Stimulated activated CD4-positive, alpha-beta T cell treated with anti-CD3 and anti-CD28 coated beads, TNF-alpha, amount 100 ng/mL, for 48 hours (primary cell): Measurements from ENCODE around the gene MT2A.
"Not testable (repeated sequence)": the region's sequence is repeated elsewhere in the genome, so short reads cannot be mapped to it uniquely, and the experiment has no call there.

ENCODE experiments used
- DNase-seq, 3 donors: peaks; one replicate each; pipeline ENCODE4 v3.0.0-alpha.2; 2020; ENCODE audit warnings: low read depth in 3 of 3

MT2A gene

DNA sequence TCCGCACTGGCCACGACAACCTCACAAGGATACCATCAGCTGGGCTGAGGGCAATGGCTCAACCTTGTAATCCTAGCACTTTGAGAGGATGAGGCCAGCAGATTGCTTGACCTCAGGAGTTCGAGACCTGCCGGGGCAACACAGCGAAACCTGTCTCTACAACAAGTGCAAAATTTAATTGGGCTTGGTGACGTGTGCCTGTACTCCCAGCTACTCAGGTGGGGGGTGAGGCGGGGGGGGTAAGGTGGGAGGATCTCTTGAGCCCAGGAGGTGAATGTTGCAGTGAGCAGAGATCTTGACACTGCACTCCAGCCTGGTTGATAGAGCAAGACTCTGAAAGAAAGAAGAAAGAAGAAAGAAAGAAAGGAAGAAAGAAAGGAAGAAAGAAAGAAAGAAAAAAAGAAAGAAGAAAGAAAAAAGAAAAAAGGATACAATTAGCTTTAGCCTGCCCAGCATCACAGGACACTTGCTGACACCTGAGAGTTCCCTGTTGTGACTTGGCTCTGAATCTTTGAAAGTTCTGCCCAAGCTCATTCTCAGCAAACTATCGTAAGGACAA, 12.0 kb downstream of the MT2A start:
- no peak for DNase-seq

DNA sequence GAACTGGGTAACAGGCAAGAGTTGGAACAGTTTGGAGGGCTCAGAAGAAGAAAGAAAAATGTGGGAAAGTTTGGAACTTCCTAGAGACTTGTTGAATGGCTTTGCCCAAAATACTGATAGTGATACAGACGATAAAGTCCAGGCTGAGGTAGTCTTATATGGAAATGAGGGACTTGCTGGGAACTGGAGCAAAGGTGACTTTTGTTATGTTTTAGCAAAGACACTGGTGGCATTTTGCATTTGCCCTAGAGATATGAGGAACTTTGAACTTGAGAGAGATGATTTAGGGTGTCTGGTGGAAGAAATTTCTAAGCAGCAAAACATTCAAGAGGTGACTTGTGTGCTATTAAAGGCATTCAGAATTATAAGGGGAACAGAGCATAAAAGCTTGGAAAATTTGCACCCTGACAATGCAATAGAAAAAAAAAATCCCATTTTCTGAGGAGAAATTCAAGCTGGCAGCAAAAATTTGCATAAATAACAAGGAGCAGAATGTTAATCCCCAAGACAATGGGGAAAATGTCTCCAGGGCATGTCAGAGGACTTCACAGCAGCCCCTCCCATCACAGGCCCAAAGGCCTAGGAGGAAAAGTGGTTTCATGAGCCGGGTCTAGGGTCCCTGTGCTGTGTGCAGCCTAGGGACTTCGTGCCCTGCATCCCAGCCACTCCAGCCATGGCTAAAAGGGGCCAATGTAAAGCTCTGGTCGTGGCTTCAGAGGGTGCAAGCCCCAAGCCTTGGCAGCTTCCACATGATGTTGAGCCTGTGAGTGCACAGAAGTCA, 13.5 kb downstream of the MT2A start:
- not testable (repeated sequence) for DNase-seq

DNA sequence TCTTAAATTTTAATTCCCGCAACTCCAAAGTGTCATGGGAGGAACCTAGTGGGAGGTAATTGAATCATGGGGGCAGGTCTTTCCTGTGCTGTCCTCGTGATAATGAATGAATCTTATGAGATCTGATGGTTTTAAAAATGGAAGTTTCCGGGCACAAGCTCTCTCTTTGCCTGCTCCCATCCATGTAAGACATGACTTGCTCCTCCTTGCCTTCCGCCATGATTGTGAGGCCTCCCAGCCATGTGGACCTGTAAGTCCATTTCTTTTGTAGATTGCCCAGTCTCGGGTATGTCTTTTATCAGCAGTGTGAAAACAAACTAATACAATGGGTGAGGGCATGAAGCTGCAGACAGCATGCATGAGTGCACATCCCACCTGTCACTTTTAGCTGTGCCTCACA, 14.8 kb downstream of the MT2A start:
- DNase-seq, result not testable (repeated sequence)

DNA sequence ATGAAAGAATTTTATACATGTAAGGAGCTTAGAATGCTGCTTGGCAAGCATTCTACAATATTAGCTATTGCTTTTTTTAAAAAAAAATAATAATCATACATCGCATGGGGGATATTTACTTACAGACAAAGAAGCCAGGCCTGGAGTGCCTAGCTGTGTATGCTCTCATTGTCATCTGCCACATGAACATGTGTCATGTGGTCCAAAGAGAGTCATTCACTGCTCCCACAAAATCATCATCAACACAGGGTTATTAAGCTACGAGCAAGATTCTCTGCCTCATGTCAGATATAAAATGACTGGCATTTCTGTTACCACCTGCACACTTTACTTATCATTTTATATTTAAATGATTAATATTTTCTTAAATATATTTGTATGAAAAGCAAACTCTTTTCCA, 15.3 kb downstream of the MT2A start:
- no peak for DNase-seq

DNA sequence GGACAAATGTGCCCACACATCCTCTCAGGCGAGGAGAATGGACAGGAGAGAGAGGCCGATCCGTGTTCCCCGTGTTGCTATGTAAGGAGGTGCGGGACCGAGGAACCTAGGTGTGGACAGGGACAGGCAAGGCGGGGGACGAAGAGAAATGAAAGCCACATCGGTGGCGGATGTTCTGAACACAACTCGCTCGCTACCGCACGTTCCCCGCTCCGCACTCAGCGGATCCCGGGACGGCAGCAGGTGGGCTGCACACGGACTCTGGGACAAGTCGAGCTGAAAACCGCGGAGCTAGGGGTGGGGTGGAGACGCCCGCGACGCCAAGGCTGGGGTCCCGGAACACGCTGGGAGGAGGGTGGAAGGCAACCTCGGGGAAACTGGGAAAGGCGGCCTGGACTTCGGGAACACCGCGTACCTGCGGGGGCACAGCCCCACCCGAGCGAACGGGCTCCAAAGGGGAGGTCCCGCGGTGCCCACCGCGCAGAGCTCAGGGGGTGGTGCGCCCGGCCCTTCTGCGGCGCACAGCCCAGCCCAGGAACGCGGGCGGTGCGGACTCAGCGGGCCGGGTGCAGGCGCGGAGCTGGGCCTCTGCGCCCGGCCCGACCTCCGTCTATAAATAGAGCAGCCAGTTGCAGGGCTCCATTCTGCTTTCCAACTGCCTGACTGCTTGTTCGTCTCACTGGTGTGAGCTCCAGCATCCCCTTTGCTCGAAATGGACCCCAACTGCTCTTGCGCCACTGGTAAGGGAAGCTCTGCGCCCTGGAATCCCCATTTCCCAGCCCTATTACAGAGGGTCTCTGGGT, 17.0 kb downstream of the MT2A start, which contains the start of gene MT1E:
Gene MT1E, plus strand, starts transcription at position 642 of the 803 bp plus-strand sequence. Its CDS starts 71 bp downstream, at position 713.
- DNase-seq, result peak; percentile 42 to 59 (median 53)

DNA sequence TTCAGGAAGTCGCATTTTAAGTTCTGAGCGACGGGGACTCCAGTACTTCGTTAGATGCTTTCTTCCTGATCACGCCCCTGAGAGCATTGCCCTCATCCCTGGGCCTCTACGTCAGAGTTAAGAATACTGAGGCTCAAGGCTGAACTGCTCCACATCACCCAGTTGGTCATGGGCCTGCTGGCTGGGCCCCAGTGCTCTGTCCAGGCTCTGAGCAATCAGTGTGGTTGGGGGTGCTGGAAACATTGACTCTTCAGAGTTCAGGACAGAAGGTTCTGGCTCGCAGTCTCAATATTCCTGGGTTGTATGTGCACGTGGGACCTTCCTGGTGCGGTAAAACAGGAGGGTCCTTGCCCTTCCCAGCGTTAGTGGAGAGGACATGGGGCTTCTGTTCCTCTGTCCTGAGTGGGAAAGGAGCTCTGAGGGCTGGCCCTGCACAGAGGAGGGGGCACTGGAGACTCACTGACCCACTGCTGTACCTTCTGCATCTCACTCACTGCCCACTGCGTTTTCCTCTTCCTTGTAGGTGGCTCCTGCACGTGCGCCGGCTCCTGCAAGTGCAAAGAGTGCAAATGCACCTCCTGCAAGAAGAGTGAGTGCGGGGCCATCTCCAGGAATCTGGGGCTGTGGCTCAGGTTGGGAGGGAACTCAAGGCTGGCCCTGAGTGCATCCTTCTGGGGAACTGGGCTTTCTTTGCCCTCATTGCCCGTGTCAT, 17.7 kb downstream of the MT2A start:
- no peak for DNase-seq

DNA sequence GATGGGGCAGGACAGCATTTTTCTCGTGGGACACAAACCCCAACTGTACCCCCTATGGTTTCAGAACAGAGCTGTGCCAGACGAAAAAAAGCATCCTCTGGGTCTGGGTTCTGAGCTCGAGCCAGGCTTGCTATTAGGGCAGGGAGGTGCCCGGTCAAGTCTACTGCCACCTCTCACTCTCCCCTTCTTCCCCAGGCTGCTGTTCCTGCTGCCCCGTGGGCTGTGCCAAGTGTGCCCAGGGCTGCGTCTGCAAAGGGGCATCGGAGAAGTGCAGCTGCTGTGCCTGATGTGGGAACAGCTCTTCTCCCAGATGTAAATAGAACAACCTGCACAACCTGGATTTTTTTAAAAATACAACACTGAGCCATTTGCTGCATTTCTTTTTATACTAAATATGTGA, 18.3 kb downstream of the MT2A start:
- no peak for DNase-seq

DNA sequence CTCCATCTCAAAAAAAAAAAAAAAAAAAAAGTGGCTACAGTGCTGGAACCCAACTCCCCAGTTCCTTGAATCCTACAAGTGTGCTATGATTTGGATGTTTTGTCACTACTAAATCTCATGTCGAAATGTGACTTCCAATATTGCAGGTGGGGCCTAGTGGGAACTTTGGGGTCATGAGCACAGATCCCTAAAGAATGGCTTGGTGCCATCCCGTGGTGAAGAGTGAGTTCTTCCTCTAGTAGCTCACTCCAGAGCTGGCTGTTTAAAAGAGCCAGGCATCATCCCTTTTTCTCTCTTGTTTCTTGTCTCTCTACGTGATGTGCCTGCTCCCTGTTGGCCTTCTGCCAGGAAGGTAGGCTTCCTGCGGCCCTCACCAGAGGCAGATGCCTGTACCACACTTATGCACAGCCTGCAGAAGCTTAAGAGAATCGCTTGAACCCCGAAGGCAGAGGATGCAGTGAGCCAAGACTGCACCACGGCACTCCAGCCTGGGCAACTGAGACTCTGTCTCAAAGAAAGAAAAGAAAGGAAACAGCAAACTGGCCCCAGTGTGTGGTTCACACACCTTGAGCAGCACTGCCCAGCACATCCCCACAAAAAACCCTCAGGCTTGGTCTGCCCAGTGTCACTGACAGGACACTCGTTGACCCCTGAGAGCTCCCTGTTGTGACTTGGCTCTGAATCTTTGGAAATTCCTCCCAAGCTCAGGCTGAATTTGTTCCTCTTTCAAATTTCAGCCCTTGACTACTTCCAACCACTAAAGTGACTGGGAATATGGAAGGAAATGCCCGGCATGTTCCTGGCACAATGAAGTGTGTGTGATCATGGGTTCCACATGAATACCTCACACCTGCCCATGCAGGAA, 20.3 kb downstream of the MT2A start:
- no peak for DNase-seq

DNA sequence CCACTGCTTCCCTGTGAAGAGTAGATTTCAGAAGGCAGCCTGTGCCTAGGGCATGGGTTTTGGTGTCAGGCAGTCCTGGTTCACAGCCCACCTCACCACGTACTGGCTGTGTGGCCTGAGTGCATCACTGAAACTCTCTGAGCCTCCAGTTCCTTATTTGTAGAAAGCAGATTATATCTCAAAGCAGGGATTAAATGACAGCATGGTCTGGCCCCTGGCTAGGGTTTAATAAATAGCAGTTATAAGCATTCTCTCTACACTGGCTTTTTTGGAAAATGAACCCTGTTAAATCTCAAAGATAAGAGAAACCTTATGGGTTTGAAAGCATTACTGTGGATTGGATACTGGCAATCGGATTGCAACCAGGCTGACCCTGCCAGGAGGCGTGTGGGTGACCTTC, 21.1 kb downstream of the MT2A start:
- no peak for DNase-seq

DNA sequence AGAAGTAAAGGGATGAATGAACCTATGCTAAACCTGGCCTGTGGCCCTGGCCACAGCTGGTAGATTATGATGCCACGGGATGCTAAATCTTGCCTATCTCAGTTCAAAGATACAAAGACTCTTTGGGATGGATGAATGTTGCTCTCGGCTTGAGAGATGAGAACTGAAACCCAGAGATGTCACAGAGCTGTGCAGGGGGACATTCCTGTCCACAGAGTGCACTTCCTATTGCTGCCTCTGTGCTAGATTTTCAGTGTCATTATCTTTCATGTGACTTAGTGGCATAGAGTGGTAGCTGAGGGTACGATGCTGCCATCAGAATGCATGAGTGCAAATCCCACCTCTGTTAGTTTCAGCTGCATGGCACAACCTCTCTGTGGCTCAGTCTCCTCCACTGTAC, 21.8 kb downstream of the MT2A start:
- DNase-seq, result no peak

DNA sequence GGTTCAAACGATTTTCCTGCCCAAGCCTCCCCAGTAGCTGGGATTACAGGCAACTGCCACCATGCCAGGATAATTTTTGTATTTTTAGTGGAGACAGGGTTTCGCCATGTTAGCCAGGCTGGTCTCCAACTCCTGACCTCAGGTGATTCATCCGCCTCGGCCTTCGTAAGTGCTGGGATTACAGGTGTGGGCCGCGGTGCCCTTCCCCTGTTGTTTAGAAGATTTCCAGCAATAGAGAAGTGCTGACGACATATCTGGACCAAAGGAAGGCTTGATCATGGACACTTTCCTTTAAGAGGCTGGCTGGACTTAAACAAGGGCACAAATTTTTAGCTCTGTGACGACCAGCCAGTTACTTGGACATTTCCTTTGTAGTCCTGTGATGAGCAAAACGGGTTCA, 22.8 kb downstream of the MT2A start:
- no peak for DNase-seq

DNA sequence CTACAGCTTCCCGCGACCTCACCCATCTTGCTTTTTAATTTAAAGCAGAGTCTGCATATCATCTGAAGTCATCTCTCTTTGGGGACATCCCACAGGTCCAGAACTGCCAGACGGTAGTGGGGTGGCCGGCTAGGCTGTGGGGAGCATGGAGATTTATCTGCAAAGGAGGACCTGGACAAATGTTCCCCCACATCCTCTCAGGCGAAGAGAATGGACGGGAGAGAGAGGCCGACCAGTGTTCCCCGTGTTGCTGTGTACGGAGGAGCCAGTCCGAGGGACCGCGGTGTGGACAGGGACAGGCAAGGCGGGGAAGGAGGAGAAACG, 23.4 kb downstream of the MT2A start:
- no peak for DNase-seq

DNA sequence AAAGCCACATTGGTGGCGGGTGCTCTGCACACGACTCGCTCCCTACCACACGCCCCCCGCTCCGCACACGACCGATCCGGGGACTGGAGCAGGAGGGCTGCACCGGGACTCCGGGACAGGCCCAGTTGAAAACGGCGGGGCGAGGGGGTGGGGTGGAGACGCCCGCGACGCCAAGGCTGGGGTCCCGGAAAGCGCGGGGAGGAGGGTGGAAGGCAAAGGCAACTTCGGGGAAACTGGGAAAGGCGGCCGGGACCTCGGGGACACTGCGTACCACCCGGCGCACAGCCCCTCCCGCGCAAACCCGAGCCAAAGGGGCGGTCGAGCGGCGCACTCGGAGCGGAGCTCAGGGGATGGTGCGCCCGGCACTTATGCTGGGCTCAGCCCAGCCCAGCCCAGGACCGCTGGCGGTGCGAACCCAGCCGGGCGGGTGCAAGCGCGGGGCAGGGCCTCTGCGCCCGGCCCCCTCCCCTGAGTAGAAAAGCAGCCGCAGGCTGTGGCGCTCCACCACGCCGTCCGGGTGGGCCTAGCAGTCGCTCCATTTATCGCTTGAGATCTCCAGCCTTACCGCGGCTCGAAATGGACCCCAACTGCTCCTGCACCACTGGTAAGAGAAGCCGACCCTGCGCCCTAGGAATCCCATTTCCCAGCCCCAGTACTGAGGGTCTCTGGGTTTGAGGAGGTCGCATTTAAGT, 23.9 kb downstream of the MT2A start, which contains the start of gene MT1M:
Gene MT1M, plus strand, starts transcription at position 504 of the 692 bp plus-strand sequence. Its CDS starts 73 bp downstream, at position 577.
- DNase-seq, result no peak

DNA sequence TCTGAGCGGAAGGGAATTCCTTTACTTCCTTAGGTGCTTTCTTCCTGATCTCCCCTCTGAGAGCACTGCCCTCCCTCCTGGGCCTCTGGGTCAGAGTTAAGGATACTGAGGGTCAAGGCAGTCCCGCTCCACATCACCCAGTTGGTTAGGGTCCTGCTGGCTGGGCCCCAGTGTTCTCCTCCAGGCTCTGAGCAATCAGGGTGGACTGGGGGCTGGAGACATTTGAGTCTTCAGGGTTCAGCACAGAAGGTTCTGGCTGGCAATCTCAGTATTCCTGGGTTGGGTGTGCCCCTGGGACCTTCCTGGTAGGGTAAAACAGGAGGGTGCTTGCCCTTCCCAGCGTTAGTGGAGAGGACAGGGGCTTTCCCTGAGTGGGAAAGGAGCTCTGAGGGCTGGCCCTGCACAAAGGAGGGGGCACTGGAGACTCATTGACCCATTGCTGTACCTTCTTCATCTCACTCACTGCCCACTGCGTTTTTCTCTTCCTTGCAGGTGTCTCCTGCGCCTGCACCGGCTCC, 24.5 kb downstream of the MT2A start:
- DNase-seq, result no peak

DNA sequence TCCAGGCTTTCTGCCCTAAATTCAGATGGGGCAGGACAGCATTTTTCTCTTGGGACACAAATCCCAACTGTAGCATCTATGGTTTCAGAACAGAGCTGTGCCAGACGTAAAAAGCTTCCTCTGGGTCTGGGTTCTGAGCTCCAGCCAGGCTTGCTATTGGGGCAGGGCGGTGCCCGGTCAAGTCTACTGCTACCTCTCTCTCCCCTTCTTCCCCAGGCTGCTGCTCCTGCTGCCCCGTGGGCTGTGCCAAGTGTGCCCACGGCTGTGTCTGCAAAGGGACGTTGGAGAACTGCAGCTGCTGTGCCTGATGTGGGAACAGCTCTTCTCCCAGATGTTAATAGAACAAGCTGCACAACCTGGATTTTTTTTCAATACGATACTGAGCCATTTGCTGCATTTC, 25.2 kb downstream of the MT2A start:
- no peak for DNase-seq

DNA sequence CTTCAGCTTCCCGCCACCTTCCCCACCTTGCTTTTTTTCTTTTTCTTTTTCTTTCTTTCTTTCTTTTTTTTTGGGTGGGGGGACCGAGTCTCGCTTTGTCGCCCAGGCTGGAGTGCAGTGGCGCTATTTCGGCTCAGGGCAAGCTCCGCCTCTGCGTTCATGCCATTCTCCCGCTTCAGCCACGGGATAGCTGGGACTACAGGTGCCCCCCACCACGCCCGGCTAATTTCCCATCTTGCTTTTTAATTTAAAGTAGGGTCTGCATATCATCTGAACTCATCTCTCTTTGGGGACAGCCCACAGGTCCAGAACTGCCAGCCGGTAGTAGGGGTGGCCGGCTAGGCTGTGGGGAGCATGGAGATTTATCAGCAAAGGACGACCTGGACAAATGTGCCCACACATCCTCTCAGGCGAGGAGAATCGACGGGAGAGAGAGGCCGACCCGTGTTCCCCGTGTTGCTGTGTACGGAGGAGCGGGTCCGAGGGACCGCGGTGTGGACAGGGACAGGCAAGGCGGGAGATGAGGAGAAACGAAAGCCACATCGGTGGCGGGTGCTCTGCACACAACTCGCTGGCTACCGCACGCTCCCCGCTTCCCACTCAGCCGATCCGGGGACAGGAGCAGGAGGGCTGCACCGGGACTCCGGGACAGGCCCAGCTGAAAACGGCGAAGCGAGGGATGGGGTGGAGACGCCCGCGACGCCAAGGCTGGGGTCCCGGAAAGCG, 26.5 kb downstream of the MT2A start:
- no peak for DNase-seq

DNA sequence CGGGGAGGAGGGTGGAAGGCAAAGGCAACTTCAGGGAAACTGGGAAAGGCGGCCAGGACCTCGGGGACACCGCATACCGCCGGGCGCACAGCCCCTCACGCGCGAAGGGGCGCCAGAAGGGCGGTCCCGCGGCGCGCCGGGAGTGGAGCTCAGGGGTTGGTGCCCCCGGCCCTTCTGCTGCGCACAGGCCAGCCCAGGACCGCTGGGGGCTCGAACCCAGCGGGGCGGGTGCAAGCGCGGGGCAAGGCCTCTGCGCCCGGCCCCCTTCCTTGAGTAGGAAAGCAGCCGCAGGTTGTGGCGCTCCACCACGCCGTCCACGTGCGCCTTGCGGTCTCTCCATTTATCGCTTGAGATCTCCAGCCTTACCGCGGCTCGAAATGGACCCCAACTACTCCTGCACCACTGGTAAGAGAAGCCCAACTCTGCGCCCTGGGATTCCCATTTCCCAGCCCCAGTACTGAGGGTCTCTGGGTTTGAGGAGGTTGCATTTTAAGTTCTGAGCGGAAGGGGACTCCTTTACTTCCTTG, 27.1 kb downstream of the MT2A start:
- DNase-seq, result no peak

DNA sequence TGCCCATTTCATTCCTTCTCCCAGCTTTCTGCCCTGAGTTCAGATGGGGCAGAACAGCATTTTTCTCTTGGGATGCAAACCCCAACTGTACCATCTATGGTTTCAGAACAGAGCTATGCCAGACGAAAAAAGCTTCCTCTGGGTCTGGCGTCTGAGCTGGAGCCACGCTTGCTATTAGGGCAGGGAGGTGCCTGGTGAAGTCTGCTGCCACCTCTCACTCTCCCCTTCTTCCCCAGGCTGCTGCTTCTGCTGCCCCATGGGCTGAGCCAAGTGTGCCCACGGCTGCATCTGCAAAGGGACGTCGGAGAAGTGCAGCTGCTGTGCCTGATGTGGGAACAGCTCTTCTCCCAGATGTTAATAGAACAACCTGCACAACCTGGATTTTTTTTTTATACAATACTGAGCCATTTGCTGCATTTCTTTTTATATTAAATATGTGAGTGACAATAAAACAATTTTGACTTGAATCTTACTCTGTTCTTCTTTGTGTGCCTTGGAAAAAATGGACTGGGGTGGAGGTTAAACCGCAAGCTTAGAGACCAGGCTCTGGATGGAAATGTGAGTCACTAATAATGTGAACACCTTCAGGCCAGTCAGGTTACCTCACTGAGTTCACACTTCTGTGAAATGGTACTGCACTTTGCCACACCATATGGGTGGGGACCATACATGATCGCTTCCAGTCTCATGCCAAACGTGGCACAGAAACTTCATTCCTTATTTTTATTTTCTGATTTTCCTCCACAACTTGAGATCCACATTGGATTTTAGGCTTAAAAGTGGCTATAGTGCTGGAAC, 28.4 kb downstream of the MT2A start:
- DNase-seq, result no peak
